Measurements from ENCODE around the gene CREB5.

Gene CREB5

GRCh38 chr7:28748933-28749584, 336.7 kb downstream of the CREB5 start:
- no peak for DNase-seq (ENCODE audit: low read depth)

GRCh38 chr7:28749638-28750037, 337.3 kb downstream of the CREB5 start:
- DNase-seq (ENCODE audit: low read depth), result no peak

- no peak for DNase-seq (ENCODE audit: low read depth)
Measured at GRCh38 chr7:28750981-28751380, 338.7 kb downstream of the CREB5 start.

- DNase-seq (ENCODE audit: low read depth), result no peak
Measured at GRCh38 chr7:28753613-28754012, 341.3 kb downstream of the CREB5 start.

GRCh38 chr7:28754027-28754426, 341.7 kb downstream of the CREB5 start:
- DNase-seq (ENCODE audit: low read depth), result no peak

GRCh38 chr7:28754447-28754846, 342.1 kb downstream of the CREB5 start:
- no peak for DNase-seq (ENCODE audit: low read depth)

- DNase-seq (ENCODE audit: low read depth), result no peak
Measured at GRCh38 chr7:28755255-28755654, 342.9 kb downstream of the CREB5 start.

GRCh38 chr7:28758186-28758585, 345.9 kb downstream of the CREB5 start:
- no peak for DNase-seq (ENCODE audit: low read depth)

GRCh38 chr7:28759475-28759971, 347.2 kb downstream of the CREB5 start:
- no peak for DNase-seq (ENCODE audit: low read depth)

- no peak for DNase-seq (ENCODE audit: low read depth)
Measured at GRCh38 chr7:28761505-28761904, 349.2 kb downstream of the CREB5 start.

- no peak for DNase-seq (ENCODE audit: low read depth)
Measured at GRCh38 chr7:28762651-28763050, 350.3 kb downstream of the CREB5 start.

- no peak for DNase-seq (ENCODE audit: low read depth)
Measured at GRCh38 chr7:28766359-28766758, 354.0 kb downstream of the CREB5 start.

GRCh38 chr7:28767356-28767755, 355.0 kb downstream of the CREB5 start:
- no peak for DNase-seq (ENCODE audit: low read depth)

- DNase-seq (ENCODE audit: low read depth), result no peak
Measured at GRCh38 chr7:28768577-28769147, 356.3 kb downstream of the CREB5 start.

GRCh38 chr7:28771906-28772622, 359.7 kb downstream of the CREB5 start:
- DNase-seq (ENCODE audit: low read depth), result no peak

GRCh38 chr7:28773423-28774145, 361.3 kb downstream of the CREB5 start:
- no peak for DNase-seq (ENCODE audit: low read depth)

GRCh38 chr7:28774261-28774988, 362.1 kb downstream of the CREB5 start:
- no peak for DNase-seq (ENCODE audit: low read depth)

- no peak for DNase-seq (ENCODE audit: low read depth)
Measured at GRCh38 chr7:28776463-28777157, 364.3 kb downstream of the CREB5 start.

- DNase-seq (ENCODE audit: low read depth), result no peak
Measured at GRCh38 chr7:28778786-28779185, 366.5 kb downstream of the CREB5 start.

GRCh38 chr7:28779954-28780353, 367.6 kb downstream of the CREB5 start:
- no peak for DNase-seq (ENCODE audit: low read depth)

GRCh38 chr7:28782362-28782761, 370.0 kb downstream of the CREB5 start:
- no peak for DNase-seq (ENCODE audit: low read depth)
